ENCODE data around the gene TGIF2.

The TGIF2 gene

GRCh38 chr20:36542516-36543183 lies 30.7 kb upstream of the TGIF2 start:
- no peak for DNase-seq (ENCODE audit: low read depth)
- no peak for TF ChIP-seq CTCF (IDR thresholded peaks at IDR 0.05; ENCODE audit: low read length, missing control alignments)
- peak overlapping the region; percentile 87 for H3K4me3 ChIP-seq (replicated peaks; ENCODE audit: low read depth, low read length)

DNA sequence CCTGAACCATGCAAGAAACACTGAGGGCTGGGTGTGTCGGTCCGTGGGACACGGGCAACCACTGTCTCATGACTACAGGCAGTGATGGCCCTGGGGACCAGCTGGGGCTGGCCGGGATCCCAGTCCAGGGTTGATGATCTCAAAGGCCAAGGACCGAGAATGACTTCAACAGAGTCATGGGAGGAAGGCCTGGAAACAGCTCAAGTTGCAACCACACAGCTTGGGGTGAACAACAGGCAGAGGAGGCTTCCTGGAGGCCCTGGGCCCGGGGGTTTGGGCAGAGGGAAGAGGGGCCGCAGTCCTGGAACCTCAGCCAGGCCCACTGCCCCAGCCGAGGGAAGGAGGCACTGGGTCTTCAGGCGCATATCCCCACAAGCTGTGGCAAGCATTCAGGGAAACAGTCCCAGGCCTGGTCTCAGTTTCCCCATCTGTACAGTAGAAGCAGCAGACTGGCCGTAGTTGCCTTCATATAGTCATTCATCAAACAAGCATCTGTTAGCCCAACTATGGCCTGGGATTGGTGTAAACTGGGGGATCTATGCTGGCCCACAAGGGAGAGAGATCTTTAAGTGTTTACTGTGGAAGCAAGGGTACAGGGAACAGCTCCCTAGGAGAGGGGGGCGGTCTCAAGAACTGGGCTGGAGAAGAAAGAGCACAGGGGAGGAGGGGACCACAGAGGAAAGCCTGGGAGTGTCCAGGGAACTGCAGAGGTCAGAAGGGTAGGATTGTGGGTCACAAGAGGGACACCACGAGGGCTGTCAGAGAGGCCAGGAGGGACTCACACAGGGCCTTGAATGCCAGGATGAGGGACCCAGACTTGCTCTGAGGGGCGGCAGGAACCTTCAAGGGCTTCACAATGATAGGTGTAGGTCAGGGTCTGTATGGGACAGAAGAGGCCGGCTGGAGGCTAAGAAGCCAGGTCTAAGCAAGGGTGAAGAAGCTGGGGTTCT lies 29.9 kb upstream of the TGIF2 start:
- peak overlapping the region; percentile 87 for H3K4me3 ChIP-seq (replicated peaks; ENCODE audit: low read depth, low read length)
- peak; percentile 69 for DNase-seq (ENCODE audit: low read depth)
- TF ChIP-seq CTCF (IDR thresholded peaks at IDR 0.05; ENCODE audit: low read length, missing control alignments): no peak

DNA sequence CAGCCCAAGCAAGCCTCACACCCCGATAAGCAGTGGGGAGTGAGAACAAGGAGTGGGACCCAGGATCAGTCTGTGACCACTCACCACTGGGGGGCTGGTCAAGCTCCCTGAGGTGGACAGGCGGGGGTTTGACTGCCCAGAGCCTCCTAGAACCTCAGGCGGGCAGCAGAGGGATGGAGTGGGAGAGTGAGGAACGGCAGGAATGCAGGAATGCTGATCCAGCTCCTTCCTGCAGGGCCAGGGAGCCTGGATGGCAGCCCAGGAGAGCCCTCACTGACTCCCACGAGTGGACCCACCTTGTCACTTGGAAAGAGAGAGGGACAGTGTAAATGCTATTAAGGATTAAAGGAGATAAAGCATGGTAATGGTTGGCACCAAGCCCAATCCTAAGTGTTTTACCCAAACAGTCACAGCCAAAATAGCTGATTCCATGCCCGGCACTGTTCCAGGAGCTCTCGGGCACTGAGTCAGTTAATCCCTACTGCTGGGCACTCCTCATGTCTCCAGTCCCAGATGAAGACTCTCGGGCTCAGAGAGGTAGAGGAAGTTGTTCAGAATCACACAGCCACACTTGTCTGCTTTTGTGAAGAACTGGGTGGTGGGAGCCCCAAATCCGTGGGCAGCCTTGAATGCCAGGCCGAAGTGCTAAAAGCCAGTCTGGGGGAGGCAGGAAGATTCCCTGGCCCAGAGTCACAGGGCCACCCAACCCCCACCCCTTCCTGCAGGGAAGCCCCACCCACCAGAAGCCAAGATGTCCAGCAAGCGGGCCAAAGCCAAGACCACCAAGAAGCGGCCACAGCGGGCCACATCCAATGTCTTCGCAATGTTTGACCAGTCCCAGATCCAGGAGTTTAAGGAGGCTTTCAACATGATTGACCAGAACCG lies 29.0 kb upstream of the TGIF2 start:
- no peak for TF ChIP-seq CTCF (IDR thresholded peaks at IDR 0.05; ENCODE audit: low read length, missing control alignments)
- peak; percentile 64 for DNase-seq (ENCODE audit: low read depth)
- H3K4me3 ChIP-seq (replicated peaks; ENCODE audit: low read depth, low read length): peak overlapping the region; percentile 13

GRCh38 chr20:36546111-36546736 lies 27.2 kb upstream of the TGIF2 start:
- no peak overlapping the region for H3K4me3 ChIP-seq (replicated peaks; ENCODE audit: low read depth, low read length)
- no peak for DNase-seq (ENCODE audit: low read depth)
- no peak for TF ChIP-seq CTCF (IDR thresholded peaks at IDR 0.05; ENCODE audit: low read length, missing control alignments)

- H3K4me3 ChIP-seq (replicated peaks; ENCODE audit: low read depth, low read length): no peak overlapping the region
- no peak for DNase-seq (ENCODE audit: low read depth)
- no peak for TF ChIP-seq CTCF (IDR thresholded peaks at IDR 0.05; ENCODE audit: low read length, missing control alignments)
These were observed 26.0 kb upstream of the TGIF2 start for GRCh38 chr20:36547186-36548005.

DNA sequence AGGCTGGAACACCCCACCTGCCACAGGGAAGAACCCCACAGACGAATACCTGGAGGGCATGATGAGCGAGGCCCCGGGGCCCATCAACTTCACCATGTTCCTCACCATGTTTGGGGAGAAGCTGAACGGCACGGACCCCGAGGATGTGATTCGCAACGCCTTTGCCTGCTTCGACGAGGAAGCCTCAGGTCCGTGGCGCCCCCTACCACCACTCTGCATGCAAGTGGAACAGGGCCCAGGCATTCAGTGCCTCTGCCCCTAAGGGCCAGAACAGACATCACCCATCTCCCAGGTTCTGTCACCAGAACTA lies 25.4 kb upstream of the TGIF2 start:
- TF ChIP-seq CTCF (IDR thresholded peaks at IDR 0.05; ENCODE audit: low read length, missing control alignments): peak; percentile 25

More for the DNA sequence above, 25.4 kb upstream of the TGIF2 start:
- DNase-seq (ENCODE audit: low read depth): no peak
- H3K4me3 ChIP-seq (replicated peaks; ENCODE audit: low read depth, low read length): no peak overlapping the region
